ENCODE data around the gene ETV1. TPM values are rescaled to one million over a fixed set of nuclear protein-coding genes. Genes with fewer than 3 reads are reported as not detected.

The ETV1 gene
- total RNA-seq, 1 donor from 2014 or later, result 43.2 TPM

- DNase-seq (ENCODE audit: low spot score in 2 of 2) (no peak), FAIRE-seq (no peak)
These were observed 1.4 kb downstream of the ETV1 start for GRCh38 chr7:13988065-13988464.

GRCh38 chr7:13987395-13987794 is 2.1 kb downstream of the ETV1 start:
- DNase-seq (ENCODE audit: low spot score in 2 of 2) (no peak), FAIRE-seq (no peak)

GRCh38 chr7:13986208-13986607 is 3.3 kb downstream of the ETV1 start:
- DNase-seq (ENCODE audit: low spot score in 2 of 2), result no peak

GRCh38 chr7:13984831-13985685 is 4.4 kb downstream of the ETV1 start:
- DNase-seq (ENCODE audit: low spot score in 2 of 2) (no peak), FAIRE-seq (no peak)

More at GRCh38 chr7:13986208-13986607, 3.3 kb downstream of the ETV1 start:
- FAIRE-seq, result no peak

GRCh38 chr7:13984061-13984460 is 5.4 kb downstream of the ETV1 start:
- FAIRE-seq (no peak), DNase-seq (ENCODE audit: low spot score in 2 of 2) (no peak)

GRCh38 chr7:13982940-13983677 is 6.4 kb downstream of the ETV1 start:
- DNase-seq (ENCODE audit: low spot score in 2 of 2), result no peak

GRCh38 chr7:13981070-13981469 is 8.4 kb downstream of the ETV1 start:
- DNase-seq (ENCODE audit: low spot score in 2 of 2) (no peak), FAIRE-seq (no peak)

More at GRCh38 chr7:13982940-13983677, 6.4 kb downstream of the ETV1 start:
- FAIRE-seq, result no peak

GRCh38 chr7:13980474-13980873 is 9.0 kb downstream of the ETV1 start:
- no peak for FAIRE-seq
- no peak for DNase-seq (ENCODE audit: low spot score in 2 of 2)

GRCh38 chr7:13979671-13980435 is 9.6 kb downstream of the ETV1 start:
- no peak for DNase-seq (ENCODE audit: low spot score in 2 of 2)
- no peak for FAIRE-seq

- DNase-seq (ENCODE audit: low spot score in 2 of 2) (no peak), FAIRE-seq (no peak)
These were observed 12.9 kb downstream of the ETV1 start for GRCh38 chr7:13976594-13976993.

- no peak for DNase-seq (ENCODE audit: low spot score in 2 of 2)
- no peak for FAIRE-seq
These were observed 24.4 kb downstream of the ETV1 start for GRCh38 chr7:13965077-13965476.

GRCh38 chr7:13963925-13964324 is 25.5 kb downstream of the ETV1 start:
- DNase-seq (ENCODE audit: low spot score in 2 of 2) (no peak), FAIRE-seq (no peak)

- FAIRE-seq (no peak), DNase-seq (ENCODE audit: low spot score in 2 of 2) (no peak)
These were observed 34.0 kb downstream of the ETV1 start for GRCh38 chr7:13955494-13955893.

- DNase-seq (ENCODE audit: low spot score in 2 of 2) (no peak), FAIRE-seq (no peak)
These were observed 36.1 kb downstream of the ETV1 start for GRCh38 chr7:13953368-13953767.

- DNase-seq (ENCODE audit: low spot score in 2 of 2) (no peak), FAIRE-seq (no peak)
These were observed 36.5 kb downstream of the ETV1 start for GRCh38 chr7:13952921-13953320.

- FAIRE-seq (no peak), DNase-seq (ENCODE audit: low spot score in 2 of 2) (no peak)
These were observed 39.5 kb downstream of the ETV1 start for GRCh38 chr7:13949939-13950338.

GRCh38 chr7:13949445-13949844 is 40.0 kb downstream of the ETV1 start:
- no peak for DNase-seq (ENCODE audit: low spot score in 2 of 2)
- FAIRE-seq, result no peak

GRCh38 chr7:13948019-13948801 is 41.3 kb downstream of the ETV1 start:
- DNase-seq (ENCODE audit: low spot score in 2 of 2) (no peak), FAIRE-seq (no peak)

- FAIRE-seq, result no peak
These were observed 41.9 kb downstream of the ETV1 start for GRCh38 chr7:13947535-13947934.

GRCh38 chr7:13946181-13946580 is 43.3 kb downstream of the ETV1 start:
- DNase-seq (ENCODE audit: low spot score in 2 of 2) (no peak), FAIRE-seq (no peak)

More at GRCh38 chr7:13947535-13947934, 41.9 kb downstream of the ETV1 start:
- no peak for DNase-seq (ENCODE audit: low spot score in 2 of 2)

Data from frontal cortex (tissue), 4 donors.